ENCODE data around the gene ZNF41. TPM values are rescaled to one million over a fixed set of nuclear protein-coding genes. Genes with fewer than 3 reads are reported as not detected.

Gene ZNF41
- polyA plus RNA-seq, 1 of the 3 experiments (the other 2 are of a cell fraction) = 2.7 TPM

- TF ChIP-seq TAF1 (IDR thresholded peaks at IDR 0.05; ENCODE audit: borderline replicate concordance, low read depth, low read length) (no peak), MXI1 (IDR thresholded peaks at IDR 0.05; ENCODE audit: low read depth, low read length) (no peak; the same call in 1 of the 2 replicates), CHD2 (IDR thresholded peaks at IDR 0.05; ENCODE audit: low read length, partially characterized antibody) (peak; percentile 44), FOXJ3 (CRISPR knock-in tag; IDR thresholded peaks at IDR 0.05) (no peak), GABPA (IDR thresholded peaks at IDR 0.05; ENCODE audit: low read depth) (no peak), RCOR1 (IDR thresholded peaks at IDR 0.05; ENCODE audit: low read length) (no peak), RAD21 (IDR thresholded peaks at IDR 0.05; ENCODE audit: low read length) (peak; percentile 86), FOSL2 (IDR thresholded peaks at IDR 0.05; ENCODE audit: borderline replicate concordance, low read depth) (no peak), TCF12 (IDR thresholded peaks at IDR 0.05) (no peak)
- TF ChIP-seq, protein P1, sequence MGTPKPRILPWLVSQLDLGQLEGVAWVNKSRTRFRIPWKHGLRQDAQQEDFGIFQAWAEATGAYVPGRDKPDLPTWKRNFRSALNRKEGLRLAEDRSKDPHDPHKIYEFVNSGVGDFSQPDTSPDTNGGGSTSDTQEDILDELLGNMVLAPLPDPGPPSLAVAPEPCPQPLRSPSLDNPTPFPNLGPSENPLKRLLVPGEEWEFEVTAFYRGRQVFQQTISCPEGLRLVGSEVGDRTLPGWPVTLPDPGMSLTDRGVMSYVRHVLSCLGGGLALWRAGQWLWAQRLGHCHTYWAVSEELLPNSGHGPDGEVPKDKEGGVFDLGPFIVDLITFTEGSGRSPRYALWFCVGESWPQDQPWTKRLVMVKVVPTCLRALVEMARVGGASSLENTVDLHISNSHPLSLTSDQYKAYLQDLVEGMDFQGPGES (IDR thresholded peaks at IDR 0.05; ENCODE audit: low read depth, low read length) = no peak
- TF ChIP-seq, protein P2, sequence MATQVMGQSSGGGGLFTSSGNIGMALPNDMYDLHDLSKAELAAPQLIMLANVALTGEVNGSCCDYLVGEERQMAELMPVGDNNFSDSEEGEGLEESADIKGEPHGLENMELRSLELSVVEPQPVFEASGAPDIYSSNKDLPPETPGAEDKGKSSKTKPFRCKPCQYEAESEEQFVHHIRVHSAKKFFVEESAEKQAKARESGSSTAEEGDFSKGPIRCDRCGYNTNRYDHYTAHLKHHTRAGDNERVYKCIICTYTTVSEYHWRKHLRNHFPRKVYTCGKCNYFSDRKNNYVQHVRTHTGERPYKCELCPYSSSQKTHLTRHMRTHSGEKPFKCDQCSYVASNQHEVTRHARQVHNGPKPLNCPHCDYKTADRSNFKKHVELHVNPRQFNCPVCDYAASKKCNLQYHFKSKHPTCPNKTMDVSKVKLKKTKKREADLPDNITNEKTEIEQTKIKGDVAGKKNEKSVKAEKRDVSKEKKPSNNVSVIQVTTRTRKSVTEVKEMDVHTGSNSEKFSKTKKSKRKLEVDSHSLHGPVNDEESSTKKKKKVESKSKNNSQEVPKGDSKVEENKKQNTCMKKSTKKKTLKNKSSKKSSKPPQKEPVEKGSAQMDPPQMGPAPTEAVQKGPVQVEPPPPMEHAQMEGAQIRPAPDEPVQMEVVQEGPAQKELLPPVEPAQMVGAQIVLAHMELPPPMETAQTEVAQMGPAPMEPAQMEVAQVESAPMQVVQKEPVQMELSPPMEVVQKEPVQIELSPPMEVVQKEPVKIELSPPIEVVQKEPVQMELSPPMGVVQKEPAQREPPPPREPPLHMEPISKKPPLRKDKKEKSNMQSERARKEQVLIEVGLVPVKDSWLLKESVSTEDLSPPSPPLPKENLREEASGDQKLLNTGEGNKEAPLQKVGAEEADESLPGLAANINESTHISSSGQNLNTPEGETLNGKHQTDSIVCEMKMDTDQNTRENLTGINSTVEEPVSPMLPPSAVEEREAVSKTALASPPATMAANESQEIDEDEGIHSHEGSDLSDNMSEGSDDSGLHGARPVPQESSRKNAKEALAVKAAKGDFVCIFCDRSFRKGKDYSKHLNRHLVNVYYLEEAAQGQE (IDR thresholded peaks at IDR 0.05; ENCODE audit: low read depth, low read length) = no peak
- TF ChIP-seq, protein P3, sequence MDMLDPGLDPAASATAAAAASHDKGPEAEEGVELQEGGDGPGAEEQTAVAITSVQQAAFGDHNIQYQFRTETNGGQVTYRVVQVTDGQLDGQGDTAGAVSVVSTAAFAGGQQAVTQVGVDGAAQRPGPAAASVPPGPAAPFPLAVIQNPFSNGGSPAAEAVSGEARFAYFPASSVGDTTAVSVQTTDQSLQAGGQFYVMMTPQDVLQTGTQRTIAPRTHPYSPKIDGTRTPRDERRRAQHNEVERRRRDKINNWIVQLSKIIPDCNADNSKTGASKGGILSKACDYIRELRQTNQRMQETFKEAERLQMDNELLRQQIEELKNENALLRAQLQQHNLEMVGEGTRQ (IDR thresholded peaks at IDR 0.05; ENCODE audit: borderline replicate concordance, low read depth, low read length) = no peak
Measured at GRCh38 chrX:47523297-47523696, 40.3 kb upstream of the ZNF41 start (continued).

- Histone ChIP-seq H3K27ac (ENCODE audit: low read depth in 2 of 2, low read length in 1 of 2) (no peak overlapping the region), H3K27me3 (ENCODE audit: insufficient read depth) (no peaks in the 10 kb centered on the region), H3K9me2 (no peaks in the 10 kb centered on the region), H3K9me3 (no peaks in the 10 kb centered on the region), H3K79me2 (ENCODE audit: insufficient read depth) (no peaks in the 10 kb centered on the region), H3K36me3 (replicated peaks in 1 of 2; ENCODE audit: control insufficient read depth in 1 of 2, insufficient read depth in 2 of 2, low read length in 1 of 2) (no peaks in the 10 kb centered on the region), H3K4me3 (ENCODE audit: low read depth in 2 of 2, low read length in 1 of 2) (no peak overlapping the region), H3F3A (replicated peaks; ENCODE audit: insufficient read depth) (peaks cover 7% of the 10 kb centered on the region), H3K4me2 (no peak overlapping the region), H3K9ac (no peak overlapping the region), H4K20me1 (ENCODE audit: insufficient read depth) (no peaks in the 10 kb centered on the region), H2AFZ (ENCODE audit: low read depth) (no peak overlapping the region), H3K4me1 (ENCODE audit: control insufficient read depth in 1 of 2, insufficient read depth in 2 of 2, low read depth in 1 of 2, low read length in 1 of 2) (no peaks in the 10 kb centered on the region; a peak in 2 of 4 replicates)
- ChIA-PET POLR2A (no interaction called here), CTCF (interaction anchor here (1.0 kb wide), 1 partner anchor 21 kb away, joined by 3 read pairs; no protein-coding TSS in a partner anchor)
- TF ChIP-seq, protein P2 (IDR thresholded peaks at IDR 0.05; ENCODE audit: low read depth, low read length) = no peak
- TF ChIP-seq RXRA (IDR thresholded peaks at IDR 0.05; ENCODE audit: borderline replicate concordance, low read depth) (no peak), TEAD4 (IDR thresholded peaks at IDR 0.05; ENCODE audit: borderline replicate concordance, insufficient read depth) (no peak), JUND (IDR thresholded peaks at IDR 0.05) (no peak), EP300 (IDR thresholded peaks at IDR 0.05; ENCODE audit: borderline replicate concordance in 1 of 2, low read depth in 1 of 2, low read length in 1 of 2) (no peak), FOXM1 (IDR thresholded peaks at IDR 0.05; ENCODE audit: low read depth) (no peak), RCOR1 (IDR thresholded peaks at IDR 0.05; ENCODE audit: low read length) (no peak), EZH2phosphoT487 (IDR thresholded peaks at IDR 0.05; ENCODE audit: borderline replicate concordance, low read depth) (no peak), FOXJ3 (CRISPR knock-in tag; IDR thresholded peaks at IDR 0.05) (no peak), POLR2AphosphoS5 (IDR thresholded peaks at IDR 0.05; ENCODE audit: low read depth, low read length) (no peak)
- WGBS (ENCODE audit: low lambda C conversion rate) = 51% methylated on average over 3 of the region's 3 CpGs
- DNase-seq = no peak
Measured at GRCh38 chrX:47518144-47518543, 35.1 kb upstream of the ZNF41 start.
